Measurements from ENCODE around the gene SDHA. TPM values are rescaled to one million over a fixed set of nuclear protein-coding genes. Genes with fewer than 3 reads are reported as not detected.

The SDHA gene
- total RNA-seq, 1 experiment from 2014 or later: 134 TPM

DNA sequence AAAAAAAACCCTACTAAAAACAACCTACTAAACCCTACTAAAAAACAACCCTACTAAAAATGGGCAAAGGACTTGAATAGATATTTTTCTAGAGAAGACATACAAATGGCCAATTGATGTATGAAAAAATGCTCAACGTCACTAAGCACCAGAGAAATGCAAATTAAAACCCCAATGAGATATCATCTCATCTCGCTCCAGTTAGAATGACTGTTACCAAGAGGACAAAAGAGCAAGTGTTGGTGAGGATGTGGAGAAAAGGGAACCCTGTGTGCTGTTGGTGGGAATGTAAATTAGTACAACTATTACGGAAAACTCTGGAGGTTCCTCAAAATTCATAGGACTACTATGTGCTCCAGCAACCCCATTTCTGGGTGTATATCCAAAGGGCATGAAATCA, 10.8 kb downstream of the SDHA start:
- Histone ChIP-seq H3K4me3 (replicated peaks in 1 of 2; ENCODE audit: low read depth in 1 of 2, low read length in 2 of 2) (no peak overlapping the region), H2AFZ (ENCODE audit: low read depth, low read length, poor library complexity, severe bottlenecking) (no peak overlapping the region), H4K20me1 (ENCODE audit: insufficient read depth) (no peaks in the 10 kb centered on the region), H3K27me3 (ENCODE audit: insufficient read depth, low read length) (no peaks in the 10 kb centered on the region), H3K4me2 (ENCODE audit: low read length) (no peak overlapping the region), H3K79me2 (ENCODE audit: insufficient read depth, low read length) (peaks cover 11% of the 10 kb centered on the region), H3K9me2 (ENCODE audit: insufficient read depth) (no peaks in the 10 kb centered on the region), H3K9me3 (ENCODE audit: control insufficient read depth in 1 of 2, insufficient read depth in 1 of 2, low read depth in 1 of 2, low read length in 2 of 2) (no peaks in the 10 kb centered on the region), H3K27ac (ENCODE audit: low read depth, low read length) (no peak overlapping the region), H3K9ac (ENCODE audit: low read length) (no peak overlapping the region), H3K4me1 (ENCODE audit: control insufficient read depth in 1 of 2, insufficient read depth in 2 of 2, low read length in 2 of 2) (no peaks in the 10 kb centered on the region), H3K36me3 (ENCODE audit: control insufficient read depth in 1 of 2, insufficient read depth in 2 of 2, low read length in 2 of 2) (peaks cover 35 to 40% of the 10 kb centered on the region in 2 experiments)
- ChIA-PET POLR2A (no interaction called here), CTCF (no interaction called here), RAD21 (ENCODE audit: low non-redundant PET in 1 of 2, low total read pairs in 2 of 2, uncharacterized antibody in 2 of 2, unreplicated experiment in 2 of 2) (no interaction called here)
- DNase-seq (ENCODE audit: low read depth, low spot score): no peak
- no TSS peak for BruUV-seq (replicated peaks)
- intact Hi-C loops (cut with micrococcal nuclease): no loop called here
- TF ChIP-seq ZBTB33 (IDR thresholded peaks at IDR 0.05; ENCODE audit: extremely low read depth, insufficient replicate concordance, low read length) (no peak), TCF7L2 (IDR thresholded peaks at IDR 0.05; ENCODE audit: borderline replicate concordance, extremely low read depth, insufficient read depth, insufficient read length) (no peak), CEBPB (IDR thresholded peaks at IDR 0.05; ENCODE audit: low read depth) (no peak), CTCF (IDR thresholded peaks at IDR 0.05 in 2 of 3, conservative IDR thresholded peaks at IDR 0.05 in 1 of 3; ENCODE audit: borderline replicate concordance in 1 of 3, insufficient read depth in 1 of 3, low read depth in 2 of 3, low read length in 2 of 3) (no peak), CBX3 (IDR thresholded peaks at IDR 0.05; ENCODE audit: low read depth) (no peak), EGR1 (IDR thresholded peaks at IDR 0.05; ENCODE audit: low read depth) (no peak), SRF (IDR thresholded peaks at IDR 0.05; ENCODE audit: low read depth) (no peak), EZH2 (IDR thresholded peaks at IDR 0.05) (no peak), SIN3A (IDR thresholded peaks at IDR 0.05; ENCODE audit: low read depth) (no peak), RAD21 (IDR thresholded peaks at IDR 0.05; ENCODE audit: low read depth) (no peak), EZH2phosphoT487 (IDR thresholded peaks at IDR 0.05; ENCODE audit: borderline replicate concordance) (no peak), ZFX (IDR thresholded peaks at IDR 0.05) (no peak), YY1 (IDR thresholded peaks at IDR 0.05; ENCODE audit: extremely low read depth, insufficient replicate concordance, low read depth, low read length) (no peak), POLR2AphosphoS5 (IDR thresholded peaks at IDR 0.05; ENCODE audit: low read depth, low read length) (no peak), POLR2A (IDR thresholded peaks at IDR 0.05; ENCODE audit: borderline replicate concordance, extremely low read depth, insufficient read depth, insufficient read length) (no peak), FOSL1 (IDR thresholded peaks at IDR 0.05; ENCODE audit: low read depth) (no peak), ATF3 (IDR thresholded peaks at IDR 0.05) (no peak)
- TF ChIP-seq, protein P1, sequence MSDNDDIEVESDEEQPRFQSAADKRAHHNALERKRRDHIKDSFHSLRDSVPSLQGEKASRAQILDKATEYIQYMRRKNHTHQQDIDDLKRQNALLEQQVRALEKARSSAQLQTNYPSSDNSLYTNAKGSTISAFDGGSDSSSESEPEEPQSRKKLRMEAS (IDR thresholded peaks at IDR 0.05): no peak
- TF ChIP-seq, protein P2, sequence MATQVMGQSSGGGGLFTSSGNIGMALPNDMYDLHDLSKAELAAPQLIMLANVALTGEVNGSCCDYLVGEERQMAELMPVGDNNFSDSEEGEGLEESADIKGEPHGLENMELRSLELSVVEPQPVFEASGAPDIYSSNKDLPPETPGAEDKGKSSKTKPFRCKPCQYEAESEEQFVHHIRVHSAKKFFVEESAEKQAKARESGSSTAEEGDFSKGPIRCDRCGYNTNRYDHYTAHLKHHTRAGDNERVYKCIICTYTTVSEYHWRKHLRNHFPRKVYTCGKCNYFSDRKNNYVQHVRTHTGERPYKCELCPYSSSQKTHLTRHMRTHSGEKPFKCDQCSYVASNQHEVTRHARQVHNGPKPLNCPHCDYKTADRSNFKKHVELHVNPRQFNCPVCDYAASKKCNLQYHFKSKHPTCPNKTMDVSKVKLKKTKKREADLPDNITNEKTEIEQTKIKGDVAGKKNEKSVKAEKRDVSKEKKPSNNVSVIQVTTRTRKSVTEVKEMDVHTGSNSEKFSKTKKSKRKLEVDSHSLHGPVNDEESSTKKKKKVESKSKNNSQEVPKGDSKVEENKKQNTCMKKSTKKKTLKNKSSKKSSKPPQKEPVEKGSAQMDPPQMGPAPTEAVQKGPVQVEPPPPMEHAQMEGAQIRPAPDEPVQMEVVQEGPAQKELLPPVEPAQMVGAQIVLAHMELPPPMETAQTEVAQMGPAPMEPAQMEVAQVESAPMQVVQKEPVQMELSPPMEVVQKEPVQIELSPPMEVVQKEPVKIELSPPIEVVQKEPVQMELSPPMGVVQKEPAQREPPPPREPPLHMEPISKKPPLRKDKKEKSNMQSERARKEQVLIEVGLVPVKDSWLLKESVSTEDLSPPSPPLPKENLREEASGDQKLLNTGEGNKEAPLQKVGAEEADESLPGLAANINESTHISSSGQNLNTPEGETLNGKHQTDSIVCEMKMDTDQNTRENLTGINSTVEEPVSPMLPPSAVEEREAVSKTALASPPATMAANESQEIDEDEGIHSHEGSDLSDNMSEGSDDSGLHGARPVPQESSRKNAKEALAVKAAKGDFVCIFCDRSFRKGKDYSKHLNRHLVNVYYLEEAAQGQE (IDR thresholded peaks at IDR 0.05; ENCODE audit: low read depth): no peak
- ATAC-seq: no peak

All from HCT116 (cell line).